GM23248 (cell line): Measurements from ENCODE around the gene MTCP1. TPM values are rescaled to one million over a fixed set of nuclear protein-coding genes. Genes with fewer than 3 reads are reported as not detected.

Experiments
- DNase-seq: peaks from one replicate; pipeline ENCODE4 v3.0.0-alpha.2; 2015
- H2AFZ ChIP-seq: fragments of 200-600 bp; sonication (generic); 2 replicates; pipeline ENCODE4 v1.6.1; 2016; ENCODE audit warnings: antibody characterized with exemption
- H3F3A ChIP-seq: fragments of 200-600 bp; sonication (generic); 2 replicates; pipeline ENCODE4 v1.6.1; 2016; ENCODE audit warnings: mild to moderate bottlenecking, antibody characterized with exemption, mixed run types; ENCODE audit not compliant: insufficient read depth
- H3K27ac ChIP-seq: fragments of 200-600 bp; sonication (generic); 2 replicates; pipeline ENCODE4 v1.5.1; 2016; ENCODE audit warnings: mild to moderate bottlenecking
- H3K27me3 ChIP-seq: fragments of 200-600 bp; sonication (generic); replicated peaks from 2 replicates; pipeline ENCODE4 v1.6.1; 2016; ENCODE audit warnings: mild to moderate bottlenecking; ENCODE audit not compliant: insufficient read depth
- H3K36me3 ChIP-seq: fragments of 200-600 bp; sonication (generic); 2 replicates; pipeline ENCODE4 v1.6.1; 2016; ENCODE audit warnings: low read depth, mild to moderate bottlenecking
- H3K4me1 ChIP-seq: fragments of 200-600 bp; sonication (generic); 2 replicates; pipeline ENCODE4 v1.6.1; 2016; ENCODE audit warnings: mild to moderate bottlenecking; ENCODE audit not compliant: insufficient read depth
- H3K4me2 ChIP-seq: fragments of 200-600 bp; sonication (generic); one replicate; pipeline ENCODE4 v1.6.1; 2016; ENCODE audit warnings: mild to moderate bottlenecking; ENCODE audit not compliant: unreplicated experiment
- H3K4me3 ChIP-seq: fragments of 200-600 bp; sonication (generic); 2 replicates; pipeline ENCODE4 v1.5.1; 2016; ENCODE audit warnings: mild to moderate bottlenecking
- H3K79me2 ChIP-seq: fragments of 200-600 bp; sonication (generic); 2 replicates; pipeline ENCODE4 v1.6.1; 2016; ENCODE audit warnings: mild to moderate bottlenecking; ENCODE audit not compliant: insufficient read depth
- H3K9ac ChIP-seq: fragments of 200-600 bp; sonication (generic); 2 replicates; pipeline ENCODE4 v1.6.1; 2016; ENCODE audit warnings: mild to moderate bottlenecking
- H3K9me2 ChIP-seq: fragments of 200-600 bp; sonication (generic); 2 replicates; pipeline ENCODE4 v1.6.1; 2016; ENCODE audit warnings: mixed run types, mild to moderate bottlenecking, moderate library complexity; ENCODE audit not compliant: insufficient read depth
- H3K9me3 ChIP-seq: fragments of 200-600 bp; sonication (generic); one replicate; pipeline ENCODE4 v1.6.1; 2017; ENCODE audit warnings: low read depth
- H4K20me1 ChIP-seq: fragments of 200-600 bp; sonication (generic); 2 replicates; pipeline ENCODE4 v1.6.0; 2016; ENCODE audit not compliant: insufficient read depth
- EZH2 ChIP-seq: fragments of 200-600 bp; sonication (generic); IDR thresholded peaks from 2 replicates; pipeline ENCODE4 v1.6.1; 2018; ENCODE audit warnings: antibody characterized with exemption, mild to moderate bottlenecking; ENCODE audit not compliant: insufficient read depth, poor library complexity, severe bottlenecking
- EZH2phosphoT487 ChIP-seq: fragments of 200-600 bp; sonication (generic); IDR thresholded peaks from 2 replicates; pipeline ENCODE4 v1.6.1; 2018; ENCODE audit warnings: antibody characterized with exemption, moderate library complexity, mild to moderate bottlenecking, low read depth; ENCODE audit not compliant: insufficient read depth
- WGBS, 2 experiments: methylation state at CpG; one replicate each; pipeline ENCODE4 v1.1.6; 2015 to 2017; ENCODE audit warnings: low lambda C conversion rate in 2 of 2, low coverage in 1 of 2; ENCODE audit errors: missing lambda C conversion rate in 2 of 2; 5-methylcytosine and 5-hydroxymethylcytosine counted together
- in situ Hi-C: fragments of 300-500 bp; cut with MboI; formaldehyde crosslinking; loops from 2 replicates; pipeline ENCODE4 v1.15.0; 2020
- polyA plus RNA-seq: library from polyadenylated mRNA; unstranded; fragments of >200 nt; fragmentation: Nextera tagmentation; extraction: Ambion mirVana; gene quantifications from 2 replicates; pipeline ENCODE4 v1.2.1, GENCODE V29; 2016
- total RNA-seq: library from RNA; depleted of rRNA; stranded (reverse); fragments of >200 nt; shearing (Covaris generic); gene quantifications from 2 replicates; pipeline ENCODE4 v1.2.3, GENCODE V29; 2014

The MTCP1 gene
- total and polyA plus RNA-seq, 2 experiments from 2014 or later: 1.8 to 25.8 TPM

DNA sequence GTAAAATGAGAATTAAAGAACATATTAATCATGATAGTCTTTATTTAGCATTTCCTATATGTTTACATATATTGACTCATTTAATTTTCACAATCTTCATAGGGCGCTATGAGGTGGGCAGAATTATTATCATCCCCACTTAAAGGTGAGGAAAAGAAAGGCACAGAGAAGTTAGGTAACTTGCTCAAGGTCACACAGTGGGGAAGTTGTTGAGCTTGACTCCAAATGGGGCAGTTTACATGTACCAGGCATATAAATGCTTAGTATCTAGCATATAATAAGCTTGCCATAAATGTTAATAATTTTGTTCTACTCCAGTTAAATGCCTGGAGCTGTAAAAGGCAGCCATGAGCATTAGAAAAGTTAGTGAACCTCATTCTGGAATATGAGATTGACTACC, 1.5 kb downstream of the MTCP1 start:
- H3K27ac ChIP-seq: peak overlapping the region; percentile 76; the same call in 1 of the 2 replicates
- peak overlapping the region; percentile 92 for H3K4me3 ChIP-seq
- no peaks in the 10 kb centered on the region for H3K9me2 ChIP-seq
- H3F3A ChIP-seq: peaks cover 26% of the 10 kb centered on the region; the same call in 1 of the 2 replicates
- H3K9me3 ChIP-seq: no peaks in the 10 kb centered on the region
- H3K36me3 ChIP-seq: no peaks in the 10 kb centered on the region
- H3K9ac ChIP-seq: peak overlapping the region; percentile 97
- WGBS, 2 experiments: 100% methylated on average over 1 of the region's 1 CpG
- TF ChIP-seq EZH2phosphoT487 (no peak), EZH2 (no peak)
- peaks cover 42% of the 10 kb centered on the region for H3K4me1 ChIP-seq
- peak overlapping the region; percentile 93; the same call in 1 of the 2 replicates for H2AFZ ChIP-seq
- in situ Hi-C loops: loop anchor here (10.0 kb wide), 1 partner anchor 85 kb away; no protein-coding TSS in a partner anchor
- H3K79me2 ChIP-seq: peaks cover 77% of the 10 kb centered on the region
- no peaks in the 10 kb centered on the region for H4K20me1 ChIP-seq
- DNase-seq: no peak
- H3K27me3 ChIP-seq: no peaks in the 10 kb centered on the region
- peak overlapping the region; percentile 82 for H3K4me2 ChIP-seq

DNA sequence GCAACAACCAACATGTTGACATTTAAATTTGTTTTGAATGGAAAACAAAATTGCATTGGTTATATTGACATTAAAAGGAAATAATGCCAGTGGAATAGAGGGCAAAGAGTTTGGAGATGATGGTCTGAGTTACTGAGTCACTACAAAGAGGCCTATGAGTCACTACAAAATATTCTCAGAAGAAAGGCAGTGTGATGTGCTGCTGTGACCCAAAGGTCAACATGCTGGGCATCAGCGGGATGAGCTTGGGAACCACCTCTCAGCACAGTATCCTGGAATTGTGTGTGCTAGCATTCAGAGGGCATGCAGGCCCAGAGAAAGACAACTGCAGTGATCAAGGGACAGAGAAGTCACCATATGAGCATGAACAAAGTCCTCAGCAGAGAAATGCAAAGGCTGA, 2.8 kb downstream of the MTCP1 start:
- H3K79me2 ChIP-seq: peaks cover 65% of the 10 kb centered on the region
- peak overlapping the region; percentile 32; the same call in 1 of the 2 replicates for H3K9ac ChIP-seq
- H2AFZ ChIP-seq: no peak overlapping the region
- no peaks in the 10 kb centered on the region for H3K9me2 ChIP-seq
- no peaks in the 10 kb centered on the region for H4K20me1 ChIP-seq
- no peak overlapping the region for H3K4me3 ChIP-seq
- peak overlapping the region; percentile 76 for H3K27ac ChIP-seq
- TF ChIP-seq EZH2 (no peak), EZH2phosphoT487 (no peak)
- no peaks in the 10 kb centered on the region for H3K9me3 ChIP-seq
- peaks cover 38% of the 10 kb centered on the region for H3K4me1 ChIP-seq
- no peak overlapping the region for H3K4me2 ChIP-seq
- peak; percentile 80 for DNase-seq
- H3F3A ChIP-seq: peaks cover 22% of the 10 kb centered on the region; the same call in 1 of the 2 replicates
- 0% methylated on average over 1 of the region's 1 CpG for WGBS, 2 experiments
- in situ Hi-C loops: loop anchor here (10.0 kb wide), 1 partner anchor 83 kb away; no protein-coding TSS in a partner anchor
- no peaks in the 10 kb centered on the region for H3K36me3 ChIP-seq
- H3K27me3 ChIP-seq: no peaks in the 10 kb centered on the region

DNA sequence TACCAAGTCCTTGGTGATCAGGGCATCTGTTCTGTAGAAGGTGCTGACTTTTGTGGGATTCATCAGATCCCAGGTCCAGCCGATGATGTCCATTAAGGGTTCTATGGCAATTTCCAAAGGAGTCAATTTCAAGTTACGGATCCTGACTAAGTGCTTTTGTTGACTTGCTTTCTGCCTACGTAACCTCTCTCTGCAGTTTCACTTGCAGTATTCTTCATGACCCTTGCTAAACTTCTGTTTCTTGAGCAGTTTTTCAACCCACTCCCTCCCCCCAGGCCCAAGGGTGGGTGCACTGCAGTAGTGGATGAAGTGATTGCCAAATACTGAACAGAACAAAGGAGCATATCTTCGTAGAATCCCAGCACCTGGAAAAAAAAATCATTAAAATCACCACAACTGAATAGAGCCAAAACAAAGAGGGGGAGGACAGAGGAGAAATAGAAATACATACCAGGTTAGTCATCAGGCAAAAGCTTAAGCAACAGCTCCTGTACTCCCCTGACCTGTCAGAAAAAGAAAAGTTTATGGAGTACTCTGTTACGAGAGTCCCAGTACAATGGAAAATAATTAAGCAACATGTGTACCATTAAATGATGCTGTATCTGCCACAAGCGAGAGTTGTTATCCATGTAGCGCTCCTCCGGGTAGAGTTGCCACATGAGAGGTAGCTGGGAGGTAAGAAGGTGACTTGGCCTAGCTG, 5.8 kb downstream of the MTCP1 start:
- no peaks in the 10 kb centered on the region for H3K36me3 ChIP-seq
- no peak overlapping the region for H3K4me2 ChIP-seq
- no peak overlapping the region for H3K9ac ChIP-seq
- H3K9me2 ChIP-seq: no peaks in the 10 kb centered on the region
- H2AFZ ChIP-seq: no peak overlapping the region
- DNase-seq: peak; percentile 68
- no peaks in the 10 kb centered on the region for H4K20me1 ChIP-seq
- 67% methylated on average over 8 of the region's 8 CpGs for WGBS, 2 experiments
- H3K27me3 ChIP-seq: no peaks in the 10 kb centered on the region
- in situ Hi-C loops: loop anchor here (10.0 kb wide), 1 partner anchor 80 kb away; no protein-coding TSS in a partner anchor
- peak overlapping the region; percentile 57 for H3K4me3 ChIP-seq
- peaks cover 46% of the 10 kb centered on the region for H3K79me2 ChIP-seq
- H3K9me3 ChIP-seq: no peaks in the 10 kb centered on the region
- TF ChIP-seq EZH2phosphoT487 (no peak), EZH2 (no peak)
- peaks cover 16% of the 10 kb centered on the region; the same call in 1 of the 2 replicates for H3F3A ChIP-seq
- H3K27ac ChIP-seq: peak overlapping the region; percentile 51
- H3K4me1 ChIP-seq: peaks cover 32% of the 10 kb centered on the region

DNA sequence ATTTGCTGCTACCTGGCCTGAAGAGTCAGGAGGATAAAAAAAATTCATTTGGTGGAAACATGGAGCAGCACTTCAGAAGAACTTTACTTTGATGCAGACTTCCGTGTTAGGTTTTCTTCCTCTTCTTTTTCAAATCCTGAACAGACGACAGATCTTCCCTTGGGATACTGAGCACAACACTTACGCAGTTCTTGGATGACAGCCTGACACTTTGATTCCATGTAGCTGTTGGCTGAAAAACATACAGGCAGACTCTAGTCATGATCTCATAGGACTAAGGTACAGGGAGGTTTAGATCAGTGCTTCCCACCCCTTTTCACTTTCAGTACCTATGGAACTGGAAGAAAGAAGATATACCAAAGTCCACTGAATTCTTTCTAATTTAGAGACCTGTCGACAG, 9.2 kb downstream of the MTCP1 start:
- no peaks in the 10 kb centered on the region for H3K9me3 ChIP-seq
- no peak overlapping the region for H3K4me2 ChIP-seq
- no peak overlapping the region for H3K9ac ChIP-seq
- H4K20me1 ChIP-seq: no peaks in the 10 kb centered on the region
- no peak overlapping the region for H3K4me3 ChIP-seq
- H3K4me1 ChIP-seq: peaks cover 12% of the 10 kb centered on the region
- no peak for DNase-seq
- WGBS, 2 experiments: 94 to 95% methylated on average over 4 of the region's 4 CpGs
- in situ Hi-C loops: loop anchor here (10.0 kb wide), 1 partner anchor 77 kb away; no protein-coding TSS in a partner anchor
- H3K36me3 ChIP-seq: no peaks in the 10 kb centered on the region
- H3K27ac ChIP-seq: no peak overlapping the region
- no peaks in the 10 kb centered on the region for H3K27me3 ChIP-seq
- TF ChIP-seq EZH2 (no peak), EZH2phosphoT487 (no peak)
- no peaks in the 10 kb centered on the region for H3K9me2 ChIP-seq
- peaks cover 3% of the 10 kb centered on the region; the same call in 1 of the 2 replicates for H3F3A ChIP-seq
- peaks cover 14% of the 10 kb centered on the region for H3K79me2 ChIP-seq
- no peak overlapping the region for H2AFZ ChIP-seq
